ENCODE results near the gene MAN2A2. TPM values are rescaled to one million over a fixed set of nuclear protein-coding genes. Genes with fewer than 3 reads are reported as not detected.
"Not testable (repeated sequence)": the region's sequence is repeated elsewhere in the genome, so short reads cannot be mapped to it uniquely, and the experiment has no call there.

The MAN2A2 gene
- polyA plus RNA-seq, 3 donors = 43.5 to 57.4 (median 51.8) TPM

DNA sequence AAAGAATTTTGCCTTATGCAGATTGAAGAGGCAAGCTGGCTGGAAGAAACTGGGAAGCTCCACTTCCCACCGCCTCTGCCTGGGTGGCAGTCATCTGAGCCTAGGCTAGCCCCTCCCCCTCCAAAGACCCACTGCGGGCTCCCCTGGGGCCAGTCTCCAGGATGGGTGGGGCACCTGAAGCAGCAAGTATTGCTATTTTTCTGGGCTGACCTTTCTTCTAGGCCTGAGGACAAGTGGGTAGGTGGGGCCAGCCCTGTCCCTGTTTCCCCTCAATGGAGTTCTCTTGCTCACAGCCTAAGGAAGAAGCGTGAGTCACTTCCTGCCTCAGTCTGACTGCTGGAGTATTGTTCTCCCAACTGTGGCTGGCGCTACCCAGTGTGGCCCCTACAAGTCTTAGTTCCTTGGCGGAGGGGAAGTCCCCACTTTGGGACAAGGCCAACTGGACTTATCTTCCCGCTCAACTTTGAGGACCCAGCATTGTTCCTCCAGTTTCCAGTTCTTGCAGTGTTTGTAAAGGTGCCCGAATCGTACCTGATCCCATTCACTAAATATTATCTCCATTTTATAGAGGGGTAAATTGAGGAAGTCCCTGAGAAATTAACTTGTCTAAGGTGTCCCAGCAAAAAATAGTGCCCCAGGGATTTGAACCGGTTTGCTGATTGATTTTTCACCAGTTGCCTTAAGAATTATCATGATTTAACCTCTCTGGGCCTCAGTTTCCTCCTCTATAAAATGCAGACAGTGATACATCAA lies 33.3 kb upstream of the MAN2A2 start:
- no peak for DNase-seq (ENCODE audit: extremely low read depth in 1 of 11, low read depth in 9 of 11, low spot score in 4 of 11)

GRCh38 chr15:90870354-90871138 lies 32.6 kb upstream of the MAN2A2 start:
- no peak for DNase-seq (ENCODE audit: extremely low read depth in 1 of 11, low read depth in 9 of 11, low spot score in 4 of 11)

DNA sequence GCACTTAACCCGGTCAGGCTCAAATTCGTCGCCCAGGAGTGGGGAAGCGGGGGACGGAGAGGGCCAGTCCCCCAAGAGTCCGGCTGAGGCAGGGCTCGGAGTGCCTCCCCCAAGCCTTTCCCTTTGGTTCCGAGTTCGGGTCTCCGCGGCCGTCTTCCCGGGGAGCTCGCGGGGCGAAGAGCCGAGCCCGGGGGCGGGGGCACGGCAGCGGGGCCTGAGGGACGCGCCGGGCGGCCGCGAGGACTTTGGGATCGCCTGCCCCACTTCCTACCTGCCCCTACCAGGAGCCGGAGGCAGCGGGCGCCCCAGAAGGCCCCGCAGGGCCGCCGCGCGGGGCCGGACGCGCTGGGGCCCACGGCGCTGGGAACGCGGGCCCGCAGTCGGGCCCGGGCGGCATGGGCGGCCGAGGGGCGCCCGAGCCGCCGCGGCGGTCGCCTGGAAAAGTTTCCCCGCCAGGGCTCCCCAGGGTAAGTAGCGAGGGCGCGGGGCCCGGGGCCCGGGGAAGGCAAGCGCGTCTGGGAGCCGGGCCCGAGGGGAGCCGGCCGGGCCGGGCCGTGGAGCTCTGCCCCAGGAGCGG lies 31.9 kb upstream of the MAN2A2 start:
- DNase-seq (ENCODE audit: extremely low read depth in 1 of 11, low read depth in 9 of 11, low spot score in 4 of 11) = peak in 1 of 11 donors; percentile 32

GRCh38 chr15:90871716-90872485 lies 31.2 kb upstream of the MAN2A2 start:
- no peak for DNase-seq (ENCODE audit: extremely low read depth in 1 of 11, low read depth in 9 of 11, low spot score in 4 of 11)

DNA sequence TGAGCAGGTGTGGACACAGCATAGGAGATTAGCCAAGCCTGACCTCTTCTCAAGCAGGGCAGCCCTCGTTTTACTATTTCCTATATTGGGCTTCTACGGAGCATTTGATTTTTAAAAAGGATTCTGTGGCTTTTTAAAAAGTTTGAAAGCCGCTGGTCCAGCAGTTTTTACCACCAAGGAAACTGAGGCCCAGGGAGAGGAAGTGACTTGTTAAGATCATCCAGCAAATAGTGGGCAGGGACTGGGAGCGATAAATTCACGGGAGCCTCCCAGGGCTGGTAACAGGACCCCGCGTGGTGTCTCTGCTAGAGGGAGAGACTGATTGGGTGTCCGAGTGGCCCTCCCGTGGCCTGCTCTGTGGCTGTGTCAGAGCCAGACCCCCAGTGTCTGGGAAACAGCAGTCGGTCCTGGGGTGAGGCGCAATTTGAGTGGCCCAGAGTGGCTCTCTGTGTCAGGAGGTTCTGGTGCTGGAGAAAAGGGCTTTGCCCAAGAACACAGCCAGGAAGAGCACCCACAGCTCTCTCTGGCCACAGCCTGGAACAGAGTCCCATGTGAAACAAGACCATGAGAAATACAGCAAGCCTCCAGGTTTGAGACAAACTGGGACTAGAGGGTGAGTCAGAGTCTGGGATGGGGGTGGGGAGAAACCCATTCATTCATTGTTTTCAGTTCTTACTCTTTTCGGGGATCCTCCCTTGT lies 30.5 kb upstream of the MAN2A2 start:
- DNase-seq (ENCODE audit: extremely low read depth in 1 of 11, low read depth in 9 of 11, low spot score in 4 of 11) = no peak

DNA sequence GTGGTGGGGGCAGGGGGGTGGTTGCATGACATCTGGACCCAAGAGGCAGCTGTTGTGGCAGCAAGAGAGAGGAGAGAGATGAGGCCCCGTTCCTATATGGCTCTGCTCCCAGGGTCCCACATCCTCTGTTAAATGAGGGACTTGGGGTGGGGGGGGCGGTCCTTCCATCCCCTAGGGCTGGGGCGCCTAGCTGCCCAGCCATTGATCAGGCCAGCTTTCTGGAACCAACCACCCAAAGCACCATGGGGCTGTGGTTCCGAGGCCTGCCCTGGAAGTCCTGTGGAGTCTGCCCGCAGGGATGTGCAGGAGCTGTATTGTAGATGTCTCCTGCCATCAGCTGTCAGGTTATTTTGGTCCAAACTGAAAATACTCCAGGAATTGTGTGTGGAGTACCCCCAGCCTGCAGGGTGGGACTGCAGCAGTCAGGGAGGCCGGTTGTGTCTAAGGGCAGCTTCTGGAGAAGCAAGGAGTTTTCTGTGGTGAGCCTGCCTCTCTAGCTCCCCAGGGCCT lies 29.6 kb upstream of the MAN2A2 start:
- no peak for DNase-seq (ENCODE audit: extremely low read depth in 1 of 11, low read depth in 9 of 11, low spot score in 4 of 11)

- peak in 2 of 11 donors; percentile 32 to 64 for DNase-seq (ENCODE audit: extremely low read depth in 1 of 11, low read depth in 9 of 11, low spot score in 4 of 11)
Observed at GRCh38 chr15:90873998-90874605, 29.0 kb upstream of the MAN2A2 start.

GRCh38 chr15:90874986-90875385 lies 28.1 kb upstream of the MAN2A2 start:
- DNase-seq (ENCODE audit: extremely low read depth in 1 of 11, low read depth in 9 of 11, low spot score in 4 of 11) = not testable (repeated sequence)

GRCh38 chr15:90875549-90875981 lies 27.5 kb upstream of the MAN2A2 start:
- DNase-seq (ENCODE audit: extremely low read depth in 1 of 11, low read depth in 9 of 11, low spot score in 4 of 11) = no peak

DNA sequence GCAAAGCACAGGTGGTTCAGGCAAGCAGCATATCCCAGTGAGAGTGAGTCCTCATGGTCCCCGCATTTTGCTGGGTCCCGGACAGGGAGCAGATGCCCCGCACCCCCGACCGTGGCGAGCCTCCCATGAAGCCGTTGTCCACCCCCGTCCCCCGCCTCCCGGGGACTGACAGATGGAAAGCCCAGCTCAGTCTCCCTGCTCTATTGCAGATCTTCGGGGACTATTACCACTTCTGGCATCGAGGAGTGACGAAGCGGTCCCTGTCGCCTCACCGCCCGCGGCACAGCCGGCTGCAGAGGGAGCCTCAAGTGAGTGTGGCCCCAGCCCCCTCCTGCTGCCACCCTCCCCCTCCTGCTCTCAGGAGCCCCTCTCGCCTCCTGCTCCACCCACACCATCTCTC lies 27.1 kb upstream of the MAN2A2 start:
- DNase-seq (ENCODE audit: extremely low read depth in 1 of 11, low read depth in 9 of 11, low spot score in 4 of 11) = no peak

GRCh38 chr15:90876512-90877170 lies 26.5 kb upstream of the MAN2A2 start:
- DNase-seq (ENCODE audit: extremely low read depth in 1 of 11, low read depth in 9 of 11, low spot score in 4 of 11) = no peak

GRCh38 chr15:90877315-90877714 lies 25.8 kb upstream of the MAN2A2 start:
- no peak for DNase-seq (ENCODE audit: extremely low read depth in 1 of 11, low read depth in 9 of 11, low spot score in 4 of 11)

DNA sequence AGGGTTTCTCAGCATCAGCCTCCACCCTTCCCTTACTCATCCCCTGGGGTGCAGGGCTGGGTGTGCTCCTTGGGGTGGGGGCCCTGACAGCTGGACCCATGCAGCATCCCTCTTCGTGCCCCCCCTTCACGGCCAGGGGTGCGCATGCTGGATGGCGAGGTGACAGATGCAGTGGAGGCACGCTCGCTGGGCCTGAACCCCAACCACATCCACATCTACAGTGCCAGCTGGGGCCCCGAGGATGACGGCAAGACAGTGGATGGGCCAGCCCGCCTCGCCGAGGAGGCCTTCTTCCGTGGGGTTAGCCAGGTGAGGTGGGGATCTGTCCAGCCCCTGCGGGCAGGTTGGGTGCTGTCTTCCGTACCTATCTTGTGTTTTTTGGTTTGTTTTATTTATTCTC lies 25.1 kb upstream of the MAN2A2 start:
- no peak for DNase-seq (ENCODE audit: extremely low read depth in 1 of 11, low read depth in 9 of 11, low spot score in 4 of 11)

DNA sequence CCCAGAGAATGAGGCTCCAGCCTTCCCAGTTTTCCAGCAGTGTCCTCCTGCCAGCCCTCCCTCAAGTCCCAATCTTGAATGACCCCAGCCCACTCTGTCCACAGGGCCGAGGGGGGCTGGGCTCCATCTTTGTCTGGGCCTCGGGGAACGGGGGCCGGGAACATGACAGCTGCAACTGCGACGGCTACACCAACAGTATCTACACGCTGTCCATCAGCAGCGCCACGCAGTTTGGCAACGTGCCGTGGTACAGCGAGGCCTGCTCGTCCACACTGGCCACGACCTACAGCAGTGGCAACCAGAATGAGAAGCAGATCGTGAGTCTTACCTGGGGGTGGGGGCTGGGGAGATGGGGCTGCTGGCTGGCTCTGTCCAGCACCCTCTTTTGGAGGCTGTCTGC lies 24.4 kb upstream of the MAN2A2 start:
- no peak for DNase-seq (ENCODE audit: extremely low read depth in 1 of 11, low read depth in 9 of 11, low spot score in 4 of 11)

GRCh38 chr15:90879730-90880366 lies 23.3 kb upstream of the MAN2A2 start:
- no peak for DNase-seq (ENCODE audit: extremely low read depth in 1 of 11, low read depth in 9 of 11, low spot score in 4 of 11)

DNA sequence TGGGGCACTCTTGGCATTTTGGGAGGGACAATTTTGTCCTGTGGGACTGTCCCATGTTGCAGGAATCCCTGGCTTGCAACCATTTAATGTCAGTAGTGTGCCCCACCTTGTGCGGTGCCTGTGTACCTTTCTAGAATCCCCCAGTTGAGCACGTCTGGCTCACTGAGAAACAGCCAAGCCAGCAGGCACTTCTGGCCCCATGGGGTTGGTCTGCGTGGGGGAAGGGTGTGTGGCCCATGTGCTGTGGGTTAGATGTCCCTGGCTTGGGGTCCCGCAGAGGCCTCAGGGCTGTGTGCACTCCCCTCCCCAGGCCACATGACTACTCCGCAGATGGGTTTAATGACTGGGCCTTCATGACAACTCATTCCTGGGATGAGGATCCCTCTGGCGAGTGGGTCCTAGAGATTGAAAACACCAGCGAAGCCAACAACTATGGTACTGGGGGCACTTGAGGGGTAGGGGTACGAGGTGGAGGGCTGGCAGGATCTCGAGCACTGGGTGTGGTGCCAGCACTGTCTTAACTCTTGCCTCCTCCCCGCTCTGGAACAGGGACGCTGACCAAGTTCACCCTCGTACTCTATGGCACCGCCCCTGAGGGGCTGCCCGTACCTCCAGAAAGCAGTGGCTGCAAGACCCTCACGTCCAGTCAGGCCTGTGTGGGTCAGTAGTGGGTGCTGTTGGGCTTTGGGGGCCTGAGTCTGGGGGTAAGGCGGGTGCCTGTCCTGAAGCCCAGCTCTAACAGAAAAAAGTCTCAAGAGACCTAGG lies 22.5 kb upstream of the MAN2A2 start:
- no peak for DNase-seq (ENCODE audit: extremely low read depth in 1 of 11, low read depth in 9 of 11, low spot score in 4 of 11)

Data from renal cortex interstitium (tissue), 11 donors.